Fibroblast of the aortic adventitia (primary cell): Measurements from ENCODE around the gene ERBIN. TPM values are rescaled to one million over a fixed set of nuclear protein-coding genes. Genes with fewer than 3 reads are reported as not detected.
"Not testable (repeated sequence)": the region's sequence is repeated elsewhere in the genome, so short reads cannot be mapped to it uniquely, and the experiment has no call there.

Experiments used
- DNase-seq: peaks from one replicate; pipeline ENCODE4 v3.0.0-alpha.2; 2010; ENCODE audit warnings: low read depth
- H3K4me3 ChIP-seq: 2 replicates; pipeline ENCODE4 v1.5.1; 2011; ENCODE audit warnings: low read depth, mild to moderate bottlenecking, control low read depth, low read length, moderate library complexity
- total RNA-seq: library from RNA; depleted of rRNA; stranded (reverse); fragments of >200 nt; gene quantifications from 2 replicates; pipeline ENCODE4 v1.2.3, GENCODE V29; 2012; ENCODE audit warnings: low replicate concordance
- TF ChIP-seq, protein P1 (sequence below): IDR thresholded peaks from 2 replicates; pipeline ENCODE4 v1.5.1; 2011; ENCODE audit warnings: mild to moderate bottlenecking, low read length, control low read depth, inconsistent platforms; ENCODE audit not compliant: insufficient read depth

Gene ERBIN
- total RNA-seq, 1 donor: 120 TPM

DNA sequence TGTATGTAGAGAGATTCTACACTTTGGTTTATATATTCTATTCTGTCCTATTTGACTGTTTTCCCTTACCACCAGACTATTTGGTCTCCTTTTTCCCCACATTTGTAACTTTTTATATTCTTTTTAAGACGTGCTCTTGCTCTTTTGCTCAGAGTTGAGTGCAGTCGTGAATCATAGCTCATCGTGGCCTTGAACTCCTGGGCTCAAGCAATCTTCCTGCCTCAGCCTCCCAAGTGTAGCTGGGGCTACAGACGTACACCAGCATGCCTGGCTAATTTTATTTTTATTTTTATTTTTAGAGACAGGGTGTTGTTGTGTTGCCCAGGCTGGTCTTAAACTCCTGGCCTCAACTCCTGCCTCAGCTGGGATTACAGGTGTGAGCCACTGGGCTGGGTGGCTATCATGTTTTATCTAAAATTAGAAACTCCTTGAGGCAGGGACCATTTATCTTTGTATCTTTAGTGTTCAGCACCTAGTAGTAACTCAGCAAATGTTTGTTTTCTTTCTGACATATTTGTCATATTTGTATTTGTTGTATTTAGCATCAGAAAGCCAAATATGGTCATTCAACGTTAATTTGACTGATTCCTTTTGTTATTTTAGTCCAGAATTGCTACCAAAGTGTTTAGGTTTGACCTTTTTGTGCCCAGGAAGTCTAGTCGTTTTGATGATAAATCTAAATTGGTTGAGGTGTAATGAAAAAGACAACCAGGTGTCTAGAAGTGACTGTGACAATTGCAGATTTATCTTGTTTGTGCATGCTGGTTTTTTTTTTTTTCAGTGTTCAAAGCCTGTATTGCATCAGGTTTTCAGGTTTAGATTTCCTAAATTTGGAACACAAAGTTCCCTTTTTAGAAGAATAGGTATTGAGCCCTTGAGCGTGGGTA is 44.3 kb downstream of the ERBIN start:
- H3K4me3 ChIP-seq: no peak overlapping the region
- TF ChIP-seq, protein P1, sequence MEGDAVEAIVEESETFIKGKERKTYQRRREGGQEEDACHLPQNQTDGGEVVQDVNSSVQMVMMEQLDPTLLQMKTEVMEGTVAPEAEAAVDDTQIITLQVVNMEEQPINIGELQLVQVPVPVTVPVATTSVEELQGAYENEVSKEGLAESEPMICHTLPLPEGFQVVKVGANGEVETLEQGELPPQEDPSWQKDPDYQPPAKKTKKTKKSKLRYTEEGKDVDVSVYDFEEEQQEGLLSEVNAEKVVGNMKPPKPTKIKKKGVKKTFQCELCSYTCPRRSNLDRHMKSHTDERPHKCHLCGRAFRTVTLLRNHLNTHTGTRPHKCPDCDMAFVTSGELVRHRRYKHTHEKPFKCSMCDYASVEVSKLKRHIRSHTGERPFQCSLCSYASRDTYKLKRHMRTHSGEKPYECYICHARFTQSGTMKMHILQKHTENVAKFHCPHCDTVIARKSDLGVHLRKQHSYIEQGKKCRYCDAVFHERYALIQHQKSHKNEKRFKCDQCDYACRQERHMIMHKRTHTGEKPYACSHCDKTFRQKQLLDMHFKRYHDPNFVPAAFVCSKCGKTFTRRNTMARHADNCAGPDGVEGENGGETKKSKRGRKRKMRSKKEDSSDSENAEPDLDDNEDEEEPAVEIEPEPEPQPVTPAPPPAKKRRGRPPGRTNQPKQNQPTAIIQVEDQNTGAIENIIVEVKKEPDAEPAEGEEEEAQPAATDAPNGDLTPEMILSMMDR: no peak

DNA sequence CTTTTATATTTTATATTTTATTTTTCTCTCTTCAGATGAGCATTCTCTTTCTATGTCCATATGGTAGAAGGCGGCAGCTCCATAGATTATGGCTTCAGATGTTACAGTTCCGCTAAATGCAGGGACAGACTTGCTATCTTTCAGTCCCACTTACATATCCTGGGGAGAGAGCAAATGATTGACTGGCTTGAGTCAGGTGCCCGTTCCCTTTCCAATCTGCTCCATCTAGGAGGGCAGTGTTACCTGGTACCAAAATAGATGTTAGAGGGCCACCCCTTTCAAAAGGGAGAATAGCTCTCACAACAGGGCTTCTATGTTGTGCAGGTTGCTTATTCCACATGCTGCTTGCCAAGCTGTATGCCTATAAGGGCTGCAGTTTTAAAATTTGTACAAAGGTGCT is 45.3 kb downstream of the ERBIN start:
- no peak overlapping the region for H3K4me3 ChIP-seq
- TF ChIP-seq, protein P1: no peak
- no peak for DNase-seq

More for the DNA sequence above, 44.3 kb downstream of the ERBIN start:
- no peak for DNase-seq

DNA sequence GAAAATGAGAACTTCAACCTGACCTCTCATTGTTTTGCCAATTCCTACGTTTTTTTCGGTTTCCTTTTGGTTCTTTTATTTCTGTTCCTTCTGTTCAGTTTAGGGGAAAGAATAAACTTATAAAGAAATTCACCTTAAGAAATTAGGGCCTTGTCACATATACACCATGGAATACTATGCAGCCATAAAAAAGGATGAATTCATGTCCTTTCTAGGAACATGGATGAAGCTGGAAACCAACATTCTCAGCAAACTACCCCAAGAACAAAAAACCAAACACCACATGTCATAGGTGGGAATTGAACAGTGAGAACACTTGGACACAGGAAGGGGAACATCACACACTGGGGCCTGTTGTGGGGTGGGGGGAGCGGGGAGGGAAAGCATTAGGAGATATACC is 46.5 kb downstream of the ERBIN start:
- DNase-seq, H3K4me3 ChIP-seq: not testable (repeated sequence)

DNA sequence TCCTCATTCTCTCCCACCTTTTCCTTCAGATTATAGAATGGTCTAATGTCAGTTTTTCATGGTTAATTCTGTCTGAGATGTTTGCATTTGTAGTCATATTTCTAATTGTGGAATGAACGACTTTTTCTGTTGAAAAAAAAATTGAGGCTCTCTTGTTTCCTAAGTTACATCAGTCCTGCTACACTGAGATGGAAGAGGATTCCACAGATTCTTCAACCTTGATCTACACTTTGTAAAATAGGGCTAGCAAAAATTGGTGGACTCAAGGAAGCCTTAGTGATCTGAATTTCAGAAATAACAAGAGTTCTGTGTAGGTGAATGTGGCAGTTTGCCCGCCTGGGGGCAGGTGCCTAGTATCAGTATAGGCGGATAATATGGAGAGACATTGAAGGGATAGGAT is 51.9 kb downstream of the ERBIN start:
- DNase-seq: no peak
- no peak overlapping the region for H3K4me3 ChIP-seq
- TF ChIP-seq, protein P1: no peak

- no peak for DNase-seq
- TF ChIP-seq, protein P1: no peak
- H3K4me3 ChIP-seq: no peak overlapping the region
These were observed 55.2 kb downstream of the ERBIN start for GRCh38 chr5:65981548-65981947.

DNA sequence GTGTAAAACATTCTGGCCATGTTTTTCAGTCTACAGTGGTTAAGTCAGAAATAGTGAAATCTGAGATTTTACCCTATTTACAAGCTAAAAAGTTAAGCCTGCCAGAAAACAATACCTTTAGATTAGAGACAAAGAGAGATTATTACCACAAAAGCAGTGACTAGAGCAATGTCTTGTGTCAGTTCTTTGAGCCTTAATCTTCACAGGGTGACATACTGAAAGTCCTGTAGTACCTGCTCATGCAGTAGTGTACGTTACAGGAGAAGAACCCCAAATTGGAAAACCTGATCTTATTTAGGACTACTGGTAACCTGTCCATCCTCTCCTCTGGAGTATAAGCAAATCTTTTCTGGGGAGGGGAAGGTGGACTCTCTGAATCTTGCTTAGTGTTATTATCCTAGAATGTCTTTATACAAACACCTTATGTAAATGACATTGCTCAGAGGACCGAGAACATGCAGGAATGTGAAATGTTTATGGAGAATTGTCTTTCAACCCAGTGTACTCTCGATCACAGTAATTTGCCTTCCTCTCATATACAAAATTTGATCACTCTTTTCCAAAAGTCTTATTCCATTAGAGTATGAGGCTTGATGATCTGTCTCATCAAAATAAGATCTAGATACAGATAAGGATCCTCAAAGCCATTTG is 55.7 kb downstream of the ERBIN start:
- no peak overlapping the region for H3K4me3 ChIP-seq
- TF ChIP-seq, protein P1: no peak
- no peak for DNase-seq

GRCh38 chr5:65982635-65983034 is 56.3 kb downstream of the ERBIN start:
- no peak overlapping the region for H3K4me3 ChIP-seq
- TF ChIP-seq, protein P1: no peak
- no peak for DNase-seq
